Glutamatergic neuron (in vitro differentiated cells): ENCODE results near the gene PCNT. TPM values are rescaled to one million over a fixed set of nuclear protein-coding genes. Genes with fewer than 3 reads are reported as not detected.
A peak's percentile ranks its signal among the peaks of the same experiment; 100 is the strongest.

Source experiments
- DNase-seq: peaks from one replicate; pipeline ENCODE4 v3.0.0; 2022
- H3K27ac Mint-ChIP-seq: one replicate; pipeline ENCODE4 v1.8.0; 2020; ENCODE audit warnings: mild to moderate bottlenecking, mixed read lengths, inconsistent platforms; ENCODE audit not compliant: unreplicated experiment
- H3K27me3 Mint-ChIP-seq: one replicate; pipeline ENCODE4 v1.8.0; 2020; ENCODE audit warnings: mild to moderate bottlenecking, moderate library complexity, mixed read lengths, inconsistent platforms; ENCODE audit not compliant: unreplicated experiment
- H3K36me3 Mint-ChIP-seq: one replicate; pipeline ENCODE4 v1.8.0; 2020; ENCODE audit warnings: mild to moderate bottlenecking, mixed read lengths, inconsistent platforms; ENCODE audit not compliant: unreplicated experiment
- H3K4me1 Mint-ChIP-seq: one replicate; pipeline ENCODE4 v1.8.0; 2020; ENCODE audit warnings: mild to moderate bottlenecking, low read depth, mixed read lengths, inconsistent platforms; ENCODE audit not compliant: unreplicated experiment
- H3K4me3 Mint-ChIP-seq: one replicate; pipeline ENCODE4 v1.8.0; 2020; ENCODE audit warnings: mild to moderate bottlenecking, mixed read lengths, inconsistent platforms; ENCODE audit not compliant: unreplicated experiment
- H3K9me3 Mint-ChIP-seq: one replicate; pipeline ENCODE4 v1.8.0; 2020; ENCODE audit warnings: mild to moderate bottlenecking, moderate library complexity, mixed read lengths, inconsistent platforms; ENCODE audit not compliant: unreplicated experiment
- CTCF ChIP-seq: fragments of 200-600 bp; sonication (generic); IDR thresholded peaks from one replicate; pipeline ENCODE4 v1.5.0; 2021; ENCODE audit not compliant: partially characterized antibody, unreplicated experiment
- total RNA-seq: library from RNA; stranded (reverse); fragmentation: NEBNext Ultra II Directional; extraction: Animal tissue kit (Norgen Biotek cat#: 25700); gene quantifications from one replicate; pipeline ENCODE4 v1.2.1, GENCODE V29; 2021; ENCODE audit not compliant: unreplicated experiment

The PCNT gene
- total RNA-seq, 1 donor from 2014 or later = 117 TPM

DNA sequence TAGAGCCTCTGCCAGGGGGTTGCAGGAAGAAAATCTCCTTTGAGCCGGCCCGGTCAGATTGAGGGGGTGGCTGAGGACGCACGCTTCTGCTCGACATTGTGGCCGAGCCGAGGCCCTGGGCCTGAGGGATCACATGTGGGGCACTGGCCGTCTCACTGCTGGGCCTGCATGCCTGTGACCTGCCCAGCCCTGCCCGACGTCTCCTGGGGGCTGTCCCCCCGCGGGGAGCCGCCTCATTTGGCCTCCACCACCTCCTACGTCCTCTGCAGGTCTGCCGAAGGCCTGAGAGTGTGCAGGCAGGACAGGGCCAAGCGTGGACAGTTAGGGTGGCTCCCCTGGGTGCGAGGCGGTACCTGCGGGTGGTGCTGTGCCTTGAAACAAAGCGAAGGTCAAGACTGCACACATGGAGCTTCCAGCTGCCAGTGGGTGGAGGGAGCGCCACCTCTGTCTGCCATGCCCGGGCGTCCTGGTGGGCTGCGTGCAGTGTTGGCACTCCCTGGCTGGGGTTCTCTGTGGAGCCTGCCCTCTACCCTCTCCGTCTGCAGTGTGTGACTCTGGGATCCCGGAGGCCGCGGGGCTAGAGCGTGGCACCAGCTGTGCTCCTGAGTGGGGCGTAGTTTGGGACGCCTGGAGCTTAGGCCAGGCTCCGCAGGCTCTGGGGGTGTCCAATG is 51.7 kb downstream of the PCNT start:
- H3K9me3 Mint-ChIP-seq = peaks cover 19% of the 10 kb centered on the region
- no peak for DNase-seq
- peak overlapping the region; percentile 22 for H3K27ac Mint-ChIP-seq
- peaks cover 14% of the 10 kb centered on the region for H3K27me3 Mint-ChIP-seq
- H3K4me3 Mint-ChIP-seq = no peak overlapping the region
- H3K4me1 Mint-ChIP-seq = peaks cover 17% of the 10 kb centered on the region
- TF ChIP-seq CTCF = no peak
- H3K36me3 Mint-ChIP-seq = peaks cover 21% of the 10 kb centered on the region

DNA sequence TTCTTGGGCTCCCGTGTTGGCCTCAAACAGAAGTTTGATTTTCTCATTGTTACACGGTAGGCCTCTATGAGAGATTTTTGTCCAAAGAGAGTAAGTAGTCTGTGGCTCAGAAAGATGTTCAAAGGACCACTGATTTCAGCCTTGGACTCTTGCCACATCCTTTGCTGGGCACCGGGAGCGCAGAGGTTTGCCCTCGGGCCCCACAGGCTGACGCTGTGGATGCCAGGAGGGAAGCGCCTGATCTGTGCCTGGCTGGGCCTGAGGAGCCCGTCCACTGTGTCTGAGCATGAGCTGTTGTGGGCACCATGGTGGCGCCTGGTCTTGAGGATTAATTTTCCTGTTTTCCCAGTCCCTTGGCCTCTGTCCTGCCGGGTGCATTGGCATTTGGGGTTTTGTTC is 52.3 kb downstream of the PCNT start:
- H3K9me3 Mint-ChIP-seq = peaks cover 19% of the 10 kb centered on the region
- TF ChIP-seq CTCF = no peak
- peaks cover 21% of the 10 kb centered on the region for H3K36me3 Mint-ChIP-seq
- peak overlapping the region; percentile 22 for H3K27ac Mint-ChIP-seq
- H3K27me3 Mint-ChIP-seq = peaks cover 14% of the 10 kb centered on the region
- DNase-seq = no peak
- no peak overlapping the region for H3K4me3 Mint-ChIP-seq
- peaks cover 19% of the 10 kb centered on the region for H3K4me1 Mint-ChIP-seq

GRCh38 chr21:46376856-46377453 is 53.0 kb downstream of the PCNT start:
- H3K4me3 Mint-ChIP-seq = peak overlapping the region; percentile 64

GRCh38 chr21:46377789-46378188 is 53.8 kb downstream of the PCNT start:
- no peak overlapping the region for H3K4me3 Mint-ChIP-seq
- peak overlapping the region; percentile 55 for H3K27ac Mint-ChIP-seq
- peaks cover 37% of the 10 kb centered on the region for H3K36me3 Mint-ChIP-seq
- TF ChIP-seq CTCF = no peak
- H3K27me3 Mint-ChIP-seq = peaks cover 19% of the 10 kb centered on the region
- H3K9me3 Mint-ChIP-seq = peaks cover 25% of the 10 kb centered on the region
- no peak for DNase-seq
- peaks cover 25% of the 10 kb centered on the region for H3K4me1 Mint-ChIP-seq

More at GRCh38 chr21:46376856-46377453, 53.0 kb downstream of the PCNT start:
- no peak for DNase-seq
- Mint-ChIP-seq H3K9me3 (peaks cover 21% of the 10 kb centered on the region), H3K27me3 (peaks cover 16% of the 10 kb centered on the region), H3K27ac (peak overlapping the region; percentile 77), H3K36me3 (peaks cover 29% of the 10 kb centered on the region), H3K4me1 (peaks cover 25% of the 10 kb centered on the region)
- no peak for TF ChIP-seq CTCF

GRCh38 chr21:46379105-46379504 is 55.1 kb downstream of the PCNT start:
- H3K27ac Mint-ChIP-seq = peak overlapping the region; percentile 38
- peaks cover 50% of the 10 kb centered on the region for H3K36me3 Mint-ChIP-seq
- no peak for TF ChIP-seq CTCF
- H3K27me3 Mint-ChIP-seq = peaks cover 25% of the 10 kb centered on the region
- DNase-seq = no peak
- peaks cover 25% of the 10 kb centered on the region for H3K9me3 Mint-ChIP-seq
- no peak overlapping the region for H3K4me3 Mint-ChIP-seq
- peaks cover 25% of the 10 kb centered on the region for H3K4me1 Mint-ChIP-seq
